GM11168 (cell line): ENCODE data around the gene CCDC57.

Experiments used
- in situ Hi-C: fragments of 300-500 bp; cut with MboI; formaldehyde crosslinking; loops from one replicate; pipeline ENCODE4 v1.12.0; 2022; ENCODE audit warnings: low sequenced_read_pairs; ENCODE audit not compliant: unreplicated experiment

The CCDC57 gene

DNA sequence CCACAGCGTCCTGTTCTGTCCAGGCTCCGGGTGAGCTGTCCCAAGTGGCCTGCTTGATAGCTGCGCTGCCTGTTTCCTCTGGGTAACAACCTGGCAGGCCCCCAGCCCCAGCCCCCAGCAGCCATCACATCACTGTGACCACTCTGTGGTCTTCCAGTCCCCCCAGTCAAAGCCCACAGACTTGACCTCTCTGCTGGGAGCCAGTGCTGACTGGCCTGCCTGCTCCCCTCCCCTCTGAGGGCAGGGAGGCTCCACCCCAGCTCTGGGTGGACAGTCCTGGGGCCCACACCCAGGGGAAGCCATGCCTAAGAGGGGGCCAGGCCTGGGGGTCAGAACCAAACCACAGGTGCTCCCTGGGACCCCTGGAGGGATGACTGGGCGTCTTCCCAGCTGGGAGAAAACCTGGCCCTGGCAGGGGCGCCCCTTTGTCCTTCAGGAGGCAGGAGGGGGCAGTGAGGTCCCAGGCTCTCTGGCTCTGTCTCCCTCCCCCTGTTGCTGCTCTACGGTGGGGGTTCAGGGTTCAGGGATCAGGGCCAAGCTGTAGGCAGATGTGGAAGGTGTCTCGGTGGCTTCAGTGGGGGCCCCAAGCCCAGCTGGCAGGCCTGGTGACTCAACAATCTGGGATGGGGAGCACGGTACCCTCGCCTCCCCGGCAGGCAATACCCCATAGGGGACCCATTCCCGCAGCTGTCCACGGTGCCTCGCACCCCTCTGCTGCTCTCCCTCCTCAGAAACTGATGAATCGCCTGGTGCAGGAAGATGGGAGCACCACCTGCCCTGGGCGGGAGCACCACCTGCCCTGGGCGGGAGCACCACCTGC lies 14.4 kb upstream of the CCDC57 start:
- in situ Hi-C loops, result no loop called here

- in situ Hi-C loops, result no loop called here
Measured at GRCh38 chr17:82226146-82226808, 13.6 kb upstream of the CCDC57 start.

DNA sequence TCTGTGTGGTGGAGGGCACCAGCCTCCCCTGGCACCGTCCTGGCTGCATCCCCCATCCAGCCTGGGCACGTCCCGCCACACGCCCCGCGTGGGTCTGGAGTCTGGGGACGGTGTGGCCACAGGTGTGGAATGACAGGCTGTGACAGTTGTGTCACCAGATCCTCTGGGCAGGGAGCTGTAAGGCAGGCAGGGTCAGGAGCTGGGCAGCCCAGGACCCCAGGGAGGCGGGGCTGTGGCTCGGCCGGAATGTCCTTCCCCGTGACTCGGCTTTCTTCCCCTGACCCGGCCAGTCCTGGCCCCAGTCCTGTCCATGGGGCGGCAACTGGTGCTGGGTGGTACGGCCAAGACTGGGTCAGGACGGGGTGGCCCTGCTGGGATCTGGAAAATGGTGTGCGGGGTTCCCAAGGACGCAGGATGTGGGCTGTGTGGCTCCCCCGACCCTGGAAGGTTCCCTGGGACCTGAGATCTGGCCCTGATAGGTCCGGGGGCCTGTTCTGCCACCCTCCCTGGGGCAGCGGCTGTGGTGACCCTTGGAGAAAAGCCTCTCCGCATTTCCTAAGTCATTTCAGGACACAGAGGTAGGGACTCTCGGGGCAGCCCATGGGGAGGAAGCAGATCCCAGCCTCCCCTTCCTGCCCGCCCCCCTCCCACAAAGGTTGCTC lies 12.9 kb upstream of the CCDC57 start:
- in situ Hi-C loops, result no loop called here

- in situ Hi-C loops, result no loop called here
Measured at GRCh38 chr17:82224666-82225065, 12.0 kb upstream of the CCDC57 start.

GRCh38 chr17:82223517-82223916 lies 10.9 kb upstream of the CCDC57 start:
- in situ Hi-C loops, result no loop called here

DNA sequence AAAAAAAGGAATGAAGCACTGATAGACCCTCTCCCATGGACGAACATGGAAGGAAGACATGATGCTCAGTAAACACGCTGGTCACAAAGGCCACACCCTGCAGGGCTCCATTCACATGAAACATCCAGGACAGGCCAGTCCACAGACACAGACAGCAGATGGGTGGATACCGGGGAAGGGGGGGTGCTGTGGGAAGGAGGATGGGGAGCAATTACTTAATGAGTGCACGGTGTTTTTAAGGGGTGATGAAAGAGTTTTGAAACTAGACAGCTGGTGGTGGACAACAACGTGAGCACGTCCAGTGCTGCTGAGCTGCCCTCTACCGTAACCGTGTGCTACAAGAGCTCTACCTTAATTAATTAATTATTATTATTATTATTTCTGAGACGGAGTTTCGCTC lies 10.2 kb upstream of the CCDC57 start:
- in situ Hi-C loops, result no loop called here

- in situ Hi-C loops, result no loop called here
Measured at GRCh38 chr17:82221341-82221902, 8.8 kb upstream of the CCDC57 start.

- in situ Hi-C loops, result no loop called here
Measured at GRCh38 chr17:82219753-82220709, 7.4 kb upstream of the CCDC57 start.

GRCh38 chr17:82219083-82219482 lies 6.4 kb upstream of the CCDC57 start:
- in situ Hi-C loops, result no loop called here

DNA sequence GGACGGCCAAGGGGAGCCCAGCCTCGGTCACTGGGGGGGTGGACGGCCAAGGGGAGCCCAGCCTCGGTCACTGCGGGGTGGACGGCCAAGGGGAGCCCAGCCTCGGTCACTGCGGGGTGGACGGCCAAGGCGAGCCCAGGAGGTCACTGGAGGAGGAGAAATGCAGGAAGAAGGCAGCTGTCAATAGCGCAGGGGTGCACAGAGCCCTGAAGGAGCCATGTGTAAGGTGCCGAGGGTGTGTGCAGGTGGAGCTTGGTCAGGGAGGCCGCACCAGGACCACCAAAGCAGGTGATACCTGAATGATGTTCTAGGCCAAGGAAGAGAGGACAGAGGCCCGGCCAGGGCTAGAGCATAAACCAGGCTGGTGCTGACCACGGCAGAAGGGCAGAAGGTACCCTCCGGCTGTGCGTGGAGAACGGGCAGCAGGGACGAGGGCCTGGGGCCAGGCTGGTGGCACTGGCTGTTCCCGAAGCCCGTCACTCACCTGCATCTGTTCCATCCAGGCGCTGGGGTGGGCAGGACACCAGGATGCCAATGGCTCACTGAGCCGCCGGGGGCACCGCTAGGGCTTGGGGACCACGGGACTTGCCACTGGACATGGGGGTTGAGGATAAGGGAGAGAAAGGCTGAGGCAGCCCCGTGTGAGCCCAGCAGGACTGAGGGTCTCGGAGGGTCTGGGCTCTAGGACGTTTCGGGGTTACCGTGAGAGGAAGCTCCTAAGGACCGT lies 5.9 kb upstream of the CCDC57 start:
- in situ Hi-C loops, result no loop called here

DNA sequence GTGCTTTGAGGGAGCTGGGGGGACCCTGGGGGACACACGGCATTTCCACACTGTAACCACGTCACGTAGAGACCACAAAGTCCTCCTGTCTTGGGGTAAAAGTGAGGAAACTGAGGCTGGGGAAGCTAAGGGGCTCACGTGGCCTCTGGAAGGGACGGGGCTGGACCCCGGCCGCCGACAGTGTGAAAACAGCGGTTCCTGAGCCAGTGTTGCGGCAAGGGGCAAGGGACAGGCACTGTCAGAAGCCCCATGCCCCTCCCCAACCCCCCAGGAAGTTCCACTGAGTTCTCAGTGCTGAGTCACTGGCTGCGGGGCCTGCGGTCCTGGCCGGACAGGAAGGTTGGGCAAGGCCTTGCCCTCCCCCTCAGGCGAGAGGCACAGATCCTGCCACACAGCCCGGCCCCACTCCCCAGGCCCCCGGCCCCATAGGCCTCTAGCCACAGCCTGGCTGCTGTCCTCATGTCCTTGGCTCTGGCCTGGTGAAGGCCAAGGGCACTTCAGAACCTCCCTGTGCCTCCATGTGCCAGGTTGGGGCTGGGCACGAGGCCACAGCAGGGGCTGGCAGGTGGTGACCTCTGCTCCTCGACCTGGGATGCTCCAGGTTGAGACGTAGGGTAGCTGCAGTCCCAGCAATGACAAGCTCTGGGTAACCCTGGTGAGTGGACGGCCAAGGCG lies 5.0 kb upstream of the CCDC57 start:
- in situ Hi-C loops, result no loop called here

- in situ Hi-C loops, result no loop called here
Measured at GRCh38 chr17:82217120-82217529, 4.5 kb upstream of the CCDC57 start.

DNA sequence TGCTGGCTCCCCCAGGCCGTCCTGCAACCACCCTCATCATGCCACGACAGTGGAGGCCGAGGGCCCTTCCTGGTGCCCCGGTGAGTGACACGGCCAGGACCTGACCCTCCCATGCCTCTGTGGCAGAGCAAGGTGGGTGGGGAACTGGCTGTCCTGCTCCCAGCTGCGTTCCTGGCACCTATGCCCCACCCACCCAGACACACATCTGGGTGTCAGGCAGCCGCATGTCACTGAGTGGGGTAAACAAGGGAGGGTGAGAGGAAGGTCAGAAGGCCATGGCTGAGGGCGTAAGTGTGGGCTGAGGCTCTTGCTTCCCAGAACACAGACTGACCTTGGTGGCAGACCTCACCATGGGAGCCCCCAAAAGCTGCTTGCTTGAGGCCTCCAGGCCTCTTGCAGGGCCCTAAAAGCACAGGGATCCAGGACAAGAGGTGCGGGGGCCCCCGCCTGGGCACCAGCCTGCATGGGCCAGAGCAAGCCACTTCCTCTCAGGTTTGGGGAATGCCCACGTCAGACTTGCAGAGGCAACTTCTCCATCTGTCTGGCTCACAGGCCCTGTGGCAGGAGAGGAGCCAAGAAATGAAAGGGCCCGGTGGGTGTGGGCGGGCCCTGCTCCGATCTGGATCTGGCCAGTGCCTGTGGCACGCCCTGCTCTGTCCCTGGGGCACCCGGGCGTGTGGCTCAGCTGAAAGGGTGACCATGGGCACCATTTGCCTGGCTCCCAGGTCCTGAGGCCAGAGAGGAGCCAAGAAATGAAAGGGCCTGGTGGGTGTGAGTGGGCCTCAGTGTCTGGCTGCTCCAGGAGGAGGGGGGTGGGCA lies 3.9 kb upstream of the CCDC57 start:
- in situ Hi-C loops, result no loop called here

GRCh38 chr17:82215972-82216300 lies 3.3 kb upstream of the CCDC57 start:
- in situ Hi-C loops, result no loop called here

- in situ Hi-C loops, result no loop called here
Measured at GRCh38 chr17:82215095-82215971, 2.7 kb upstream of the CCDC57 start.

DNA sequence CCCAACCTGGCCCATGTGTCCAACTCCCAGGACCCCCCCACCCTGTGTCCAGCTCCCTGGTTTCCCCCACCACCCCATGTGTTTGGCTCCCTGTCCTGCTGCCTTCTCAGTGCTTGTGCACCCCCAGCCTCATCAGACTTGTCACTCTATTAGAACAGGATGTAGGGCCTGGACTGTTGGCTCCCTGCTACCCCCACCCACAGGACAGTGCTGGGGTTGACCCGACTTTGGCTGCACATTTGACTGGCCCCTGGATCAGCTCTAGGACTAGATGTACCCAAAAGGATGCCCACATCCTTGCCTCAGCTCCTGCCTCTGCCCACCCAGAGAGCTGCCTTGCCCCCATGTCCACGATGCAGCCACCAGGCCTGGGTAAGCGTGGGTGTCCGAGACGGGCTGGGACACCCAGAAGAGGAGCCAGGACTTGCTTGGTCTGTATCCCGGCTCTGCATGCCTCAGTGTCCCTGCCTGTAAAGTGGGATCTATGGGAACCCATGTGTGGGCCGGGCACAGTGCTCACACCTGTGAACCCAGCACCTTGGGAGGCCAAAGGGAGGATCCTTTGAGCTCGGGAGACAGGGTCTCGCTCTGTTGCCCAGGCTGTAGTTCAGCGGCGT lies 1.5 kb upstream of the CCDC57 start:
- in situ Hi-C loops, result no loop called here
